Measurements from ENCODE around the gene PACS2.

The PACS2 gene

DNA sequence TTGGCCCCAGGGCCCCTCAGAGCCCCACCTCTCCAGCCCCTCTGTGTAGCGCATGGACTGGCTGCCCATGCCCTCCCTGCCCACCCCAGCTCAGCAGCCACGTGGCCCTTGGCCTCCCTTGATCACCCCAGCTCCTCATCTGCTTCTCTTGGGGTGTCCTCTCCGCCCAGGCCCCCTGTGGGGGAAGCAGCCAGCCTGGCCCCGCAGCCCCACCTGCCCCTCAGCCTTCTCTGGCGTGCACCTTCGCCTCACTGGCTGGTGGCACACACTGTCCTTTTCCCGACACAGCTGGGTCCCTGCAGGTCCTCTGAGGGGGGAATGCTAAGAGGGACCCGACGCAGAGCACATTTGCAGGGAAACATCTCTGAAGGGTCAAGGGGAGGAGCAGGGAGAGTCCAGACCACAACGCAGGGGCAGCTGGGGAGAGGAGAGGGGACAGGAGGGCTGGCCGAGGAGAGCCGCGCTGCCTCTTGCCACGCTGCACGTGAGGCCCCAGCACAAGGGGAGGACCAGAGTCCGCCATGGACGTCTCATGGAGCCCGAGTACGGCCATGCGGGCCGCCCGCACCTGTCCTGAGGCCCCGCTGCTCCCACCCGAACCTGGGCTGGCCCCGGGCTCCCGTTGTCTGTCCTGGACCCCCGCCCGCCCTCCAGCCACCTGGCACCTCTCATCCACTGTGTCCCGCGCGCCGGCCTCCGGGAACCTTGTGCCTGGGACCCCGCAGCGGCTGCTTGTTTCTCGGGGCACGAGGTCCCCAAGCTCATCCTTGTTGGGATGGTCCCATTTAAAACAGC lies 36.1 kb downstream of the PACS2 start:
- no peak for DNase-seq
- H3K27ac ChIP-seq, result no peak overlapping the region
- H3K36me3 ChIP-seq, result peaks cover 10% of the 10 kb centered on the region
- no peaks in the 10 kb centered on the region for H3K9me3 ChIP-seq (ENCODE audit: severe bottlenecking)
- TF ChIP-seq, protein P1, sequence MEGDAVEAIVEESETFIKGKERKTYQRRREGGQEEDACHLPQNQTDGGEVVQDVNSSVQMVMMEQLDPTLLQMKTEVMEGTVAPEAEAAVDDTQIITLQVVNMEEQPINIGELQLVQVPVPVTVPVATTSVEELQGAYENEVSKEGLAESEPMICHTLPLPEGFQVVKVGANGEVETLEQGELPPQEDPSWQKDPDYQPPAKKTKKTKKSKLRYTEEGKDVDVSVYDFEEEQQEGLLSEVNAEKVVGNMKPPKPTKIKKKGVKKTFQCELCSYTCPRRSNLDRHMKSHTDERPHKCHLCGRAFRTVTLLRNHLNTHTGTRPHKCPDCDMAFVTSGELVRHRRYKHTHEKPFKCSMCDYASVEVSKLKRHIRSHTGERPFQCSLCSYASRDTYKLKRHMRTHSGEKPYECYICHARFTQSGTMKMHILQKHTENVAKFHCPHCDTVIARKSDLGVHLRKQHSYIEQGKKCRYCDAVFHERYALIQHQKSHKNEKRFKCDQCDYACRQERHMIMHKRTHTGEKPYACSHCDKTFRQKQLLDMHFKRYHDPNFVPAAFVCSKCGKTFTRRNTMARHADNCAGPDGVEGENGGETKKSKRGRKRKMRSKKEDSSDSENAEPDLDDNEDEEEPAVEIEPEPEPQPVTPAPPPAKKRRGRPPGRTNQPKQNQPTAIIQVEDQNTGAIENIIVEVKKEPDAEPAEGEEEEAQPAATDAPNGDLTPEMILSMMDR (IDR thresholded peaks at IDR 0.05; ENCODE audit: low read depth, low read length), result no peak
- H3K4me3 ChIP-seq (ENCODE audit: low read depth, low read length), result no peak overlapping the region
- H3K27me3 ChIP-seq (ENCODE audit: insufficient read depth, low read depth, severe bottlenecking), result no peaks in the 10 kb centered on the region

DNA sequence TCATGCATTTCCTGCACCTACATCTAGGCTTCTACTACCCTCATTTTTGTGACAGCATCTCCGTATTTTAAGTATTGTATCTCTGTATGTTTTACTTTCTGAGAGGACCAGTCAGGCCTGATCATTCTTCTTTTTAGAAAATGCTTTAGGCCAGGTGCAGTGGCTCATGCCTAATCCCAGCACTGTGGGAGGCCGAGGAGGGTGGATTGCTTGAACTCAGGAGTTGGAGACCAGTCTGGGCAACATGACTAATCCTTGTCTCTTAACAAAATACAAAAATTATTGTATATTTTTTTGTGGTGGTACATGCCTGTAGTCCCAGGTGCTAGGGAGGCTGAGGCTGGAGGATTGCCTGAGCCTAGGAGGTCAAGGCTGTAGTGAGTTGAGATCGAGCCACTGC lies 36.9 kb downstream of the PACS2 start:
- TF ChIP-seq, protein P1 (IDR thresholded peaks at IDR 0.05; ENCODE audit: low read depth, low read length), result no peak
- Histone ChIP-seq H3K27me3 (ENCODE audit: insufficient read depth, low read depth, severe bottlenecking) (no peaks in the 10 kb centered on the region), H3K27ac (no peak overlapping the region), H3K4me3 (ENCODE audit: low read depth, low read length) (no peak overlapping the region), H3K36me3 (peaks cover 12% of the 10 kb centered on the region), H3K9me3 (ENCODE audit: severe bottlenecking) (no peaks in the 10 kb centered on the region)
- no peak for DNase-seq

DNA sequence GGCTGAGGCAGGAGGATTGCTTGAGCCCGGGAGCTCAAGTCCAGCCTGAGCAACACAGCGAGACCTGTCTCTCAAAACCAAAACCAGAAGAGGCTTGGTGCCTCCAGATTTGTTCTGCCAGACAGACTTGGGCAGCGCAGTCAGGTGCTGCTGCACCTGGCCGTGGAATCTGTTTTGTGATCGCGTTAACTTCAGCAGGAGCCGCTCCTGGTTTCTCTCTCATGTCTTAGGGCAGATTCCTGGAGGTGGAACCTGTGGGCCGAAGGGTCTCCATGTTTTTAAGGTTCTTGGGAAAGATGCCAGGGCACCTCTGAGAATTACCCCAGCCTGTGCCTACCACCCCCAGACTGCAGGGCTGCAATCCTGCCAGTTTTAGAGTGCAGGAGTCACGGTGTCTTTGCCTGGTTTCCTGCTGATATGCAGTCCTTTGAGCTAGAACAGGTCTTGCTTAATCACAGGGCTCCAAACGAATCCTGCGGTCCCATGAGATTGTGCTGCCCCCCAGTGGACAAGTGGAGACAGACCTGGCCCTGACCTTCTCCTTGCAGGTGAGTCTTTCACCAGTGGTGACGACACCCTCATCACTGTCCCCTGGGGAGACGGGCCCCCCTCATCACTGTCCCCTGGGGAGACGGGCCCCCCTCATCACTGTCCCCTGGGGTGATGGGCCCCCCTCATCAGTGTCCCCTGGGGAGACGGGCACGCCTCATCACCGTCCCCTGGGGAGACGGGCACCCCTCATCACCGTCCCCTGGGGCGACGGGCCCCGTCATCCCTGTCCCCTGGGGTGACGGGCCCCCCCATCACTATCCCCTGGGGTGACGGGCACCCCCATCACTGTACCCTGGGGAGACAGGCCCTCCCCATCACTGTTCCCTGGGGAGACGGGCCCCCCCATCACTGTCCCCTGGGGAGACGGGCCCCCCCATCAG lies 37.6 kb downstream of the PACS2 start:
- Histone ChIP-seq H3K36me3 (peaks cover 12% of the 10 kb centered on the region), H3K27ac (no peak overlapping the region), H3K9me3 (ENCODE audit: severe bottlenecking) (no peaks in the 10 kb centered on the region), H3K27me3 (ENCODE audit: insufficient read depth, low read depth, severe bottlenecking) (no peaks in the 10 kb centered on the region), H3K4me3 (ENCODE audit: low read depth, low read length) (no peak overlapping the region)
- DNase-seq, result peak; percentile 87
- TF ChIP-seq, protein P1 (IDR thresholded peaks at IDR 0.05; ENCODE audit: low read depth, low read length), result peak; percentile 92

DNA sequence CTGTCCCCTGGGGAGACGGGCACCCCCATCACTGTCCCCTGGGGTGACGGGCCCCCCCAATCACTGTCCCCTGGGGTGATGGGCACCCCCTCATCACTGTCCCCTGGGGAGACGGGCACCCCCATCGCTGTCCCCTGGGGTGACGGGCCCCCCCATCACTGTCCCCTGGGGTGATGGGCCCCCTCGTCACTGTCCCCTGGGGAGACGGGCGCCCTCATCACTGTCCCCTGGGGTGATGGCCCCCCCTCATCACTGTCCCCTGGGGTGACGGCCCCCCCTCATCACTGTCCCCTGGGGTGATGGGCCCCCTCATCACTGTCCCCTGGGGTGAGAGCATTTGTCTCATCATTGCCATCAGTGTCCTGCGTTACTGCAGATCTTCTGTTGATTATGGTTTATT lies 38.6 kb downstream of the PACS2 start:
- DNase-seq, result no peak
- Histone ChIP-seq H3K36me3 (peaks cover 12% of the 10 kb centered on the region), H3K27me3 (ENCODE audit: insufficient read depth, low read depth, severe bottlenecking) (no peaks in the 10 kb centered on the region), H3K27ac (no peak overlapping the region), H3K9me3 (ENCODE audit: severe bottlenecking) (no peaks in the 10 kb centered on the region), H3K4me3 (ENCODE audit: low read depth, low read length) (no peak overlapping the region)
- TF ChIP-seq, protein P1 (IDR thresholded peaks at IDR 0.05; ENCODE audit: low read depth, low read length), result no peak

DNA sequence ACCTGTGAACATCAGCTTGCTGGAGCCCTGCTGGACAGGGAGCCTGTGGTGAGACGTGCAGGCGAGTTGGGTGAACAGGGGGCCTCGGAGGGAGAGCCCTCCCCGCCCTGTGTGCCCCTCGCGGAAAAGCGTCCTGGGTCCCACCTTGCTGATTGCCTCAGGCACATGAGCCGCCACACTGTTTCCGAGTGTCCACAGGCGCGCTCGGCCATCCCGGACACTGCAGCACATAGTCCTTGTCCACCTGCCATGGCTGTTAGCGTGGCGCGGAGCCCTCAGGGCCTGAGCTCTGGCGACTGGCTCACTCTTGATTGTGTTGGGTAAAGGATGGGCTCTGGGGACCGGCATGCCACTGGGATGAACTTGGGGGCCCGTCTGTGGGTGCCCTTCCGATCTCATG lies 40.0 kb downstream of the PACS2 start:
- TF ChIP-seq, protein P1 (IDR thresholded peaks at IDR 0.05; ENCODE audit: low read depth, low read length), result no peak

More for the DNA sequence above, 40.0 kb downstream of the PACS2 start:
- Histone ChIP-seq H3K27me3 (ENCODE audit: insufficient read depth, low read depth, severe bottlenecking) (no peaks in the 10 kb centered on the region), H3K27ac (no peak overlapping the region), H3K4me3 (ENCODE audit: low read depth, low read length) (no peak overlapping the region), H3K36me3 (peaks cover 15% of the 10 kb centered on the region), H3K9me3 (ENCODE audit: severe bottlenecking) (no peaks in the 10 kb centered on the region)
- no peak for DNase-seq
